VCaP (cell line): ENCODE data around the gene NRAS.

ENCODE experiments used
- H3K27ac ChIP-seq: fragments of 450-650 bp; 2 replicates; pipeline ENCODE4 v1.5.1; 2017
- TF ChIP-seq, protein P1 (sequence below): fragments of 450-650 bp; conservative IDR thresholded peaks from 2 replicates; pipeline ENCODE4 v1.5.1; 2017; ENCODE audit warnings: mild to moderate bottlenecking, moderate library complexity

NRAS gene

GRCh38 chr1:114695430-114696058, 21.0 kb downstream of the NRAS start, which contains the start of gene AMPD1:
TSS of gene AMPD1 (minus strand) at chr1:114695546. CDS start at chr1:114695471, 75 bp downstream.
- no peak within 1 kb of the TSS for H3K27ac ChIP-seq
- TF ChIP-seq, protein P1, sequence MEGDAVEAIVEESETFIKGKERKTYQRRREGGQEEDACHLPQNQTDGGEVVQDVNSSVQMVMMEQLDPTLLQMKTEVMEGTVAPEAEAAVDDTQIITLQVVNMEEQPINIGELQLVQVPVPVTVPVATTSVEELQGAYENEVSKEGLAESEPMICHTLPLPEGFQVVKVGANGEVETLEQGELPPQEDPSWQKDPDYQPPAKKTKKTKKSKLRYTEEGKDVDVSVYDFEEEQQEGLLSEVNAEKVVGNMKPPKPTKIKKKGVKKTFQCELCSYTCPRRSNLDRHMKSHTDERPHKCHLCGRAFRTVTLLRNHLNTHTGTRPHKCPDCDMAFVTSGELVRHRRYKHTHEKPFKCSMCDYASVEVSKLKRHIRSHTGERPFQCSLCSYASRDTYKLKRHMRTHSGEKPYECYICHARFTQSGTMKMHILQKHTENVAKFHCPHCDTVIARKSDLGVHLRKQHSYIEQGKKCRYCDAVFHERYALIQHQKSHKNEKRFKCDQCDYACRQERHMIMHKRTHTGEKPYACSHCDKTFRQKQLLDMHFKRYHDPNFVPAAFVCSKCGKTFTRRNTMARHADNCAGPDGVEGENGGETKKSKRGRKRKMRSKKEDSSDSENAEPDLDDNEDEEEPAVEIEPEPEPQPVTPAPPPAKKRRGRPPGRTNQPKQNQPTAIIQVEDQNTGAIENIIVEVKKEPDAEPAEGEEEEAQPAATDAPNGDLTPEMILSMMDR = no peak

DNA sequence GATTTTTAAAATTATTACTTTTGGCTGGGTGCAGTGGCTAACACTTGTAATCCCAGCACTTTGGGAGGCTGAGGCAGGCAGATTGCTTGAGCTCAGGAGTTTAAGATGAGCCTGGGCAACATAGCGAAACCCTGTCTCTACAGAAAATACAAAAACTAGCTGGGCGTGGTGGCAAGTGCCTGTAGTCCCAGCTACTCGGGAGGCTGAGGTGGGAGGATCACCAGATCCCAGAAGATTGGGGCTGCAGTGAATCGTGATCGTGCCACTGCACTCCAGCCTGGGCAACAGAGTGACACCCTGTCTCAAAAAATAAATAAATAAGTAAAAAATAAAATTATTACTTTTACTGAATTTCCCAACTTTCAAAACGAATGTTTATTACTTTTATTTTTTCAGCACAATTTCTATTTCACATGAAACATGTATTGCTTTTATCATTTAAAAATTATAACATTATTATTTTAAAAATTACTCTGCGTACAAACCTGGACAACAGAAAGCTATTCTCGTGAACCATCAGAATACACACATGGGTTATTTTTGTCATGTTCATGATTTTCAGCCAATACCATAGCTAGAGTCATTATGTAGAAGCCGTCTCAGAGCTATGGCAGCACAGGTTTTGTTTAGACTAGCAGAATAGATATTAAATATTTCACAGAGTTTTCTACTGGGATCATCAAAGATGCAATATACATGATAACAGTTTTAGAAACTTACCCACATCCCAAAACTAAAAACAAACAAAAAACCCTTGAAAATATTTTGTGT, 21.8 kb downstream of the NRAS start:
- TF ChIP-seq, protein P1 = no peak
- H3K27ac ChIP-seq = no peak overlapping the region

DNA sequence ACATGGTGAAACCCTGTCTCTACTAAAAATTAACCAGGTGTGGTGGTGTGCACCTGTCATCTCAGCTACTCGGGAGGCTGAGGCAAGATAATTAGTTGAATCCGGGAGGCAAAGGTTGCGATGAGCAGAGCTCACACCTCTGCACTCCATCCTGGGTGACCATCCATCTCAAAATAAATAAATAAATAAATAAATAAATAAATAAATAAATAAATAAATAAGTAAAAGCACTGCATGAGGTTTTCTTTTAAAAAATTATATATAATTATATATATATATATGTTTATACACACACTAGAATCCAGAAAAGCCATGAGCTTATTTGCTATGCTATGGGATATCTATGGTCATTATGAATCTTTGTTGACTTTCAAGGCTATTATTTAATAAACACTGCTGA, 23.6 kb downstream of the NRAS start:
- TF ChIP-seq, protein P1 = no peak
- H3K27ac ChIP-seq = no peak overlapping the region

DNA sequence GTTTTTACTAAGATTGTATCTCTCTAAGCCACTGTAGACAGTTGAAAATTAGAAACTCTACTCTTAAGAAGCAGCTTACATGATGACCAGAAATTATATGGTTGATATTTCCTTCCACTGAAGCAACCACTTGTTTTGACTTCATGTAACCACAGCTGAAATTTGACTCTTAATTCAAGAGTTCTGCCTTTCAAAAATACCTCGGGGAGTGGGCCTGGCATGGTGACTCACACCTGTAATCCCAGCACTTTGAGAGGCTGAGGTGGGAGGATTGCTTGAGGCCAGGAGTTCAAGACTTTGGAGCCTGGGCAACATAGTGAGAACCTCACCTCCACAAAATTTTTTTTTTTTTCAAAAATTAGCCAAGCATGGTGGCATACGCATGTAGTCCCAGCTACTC, 25.5 kb downstream of the NRAS start:
- TF ChIP-seq, protein P1 = no peak
- no peak overlapping the region for H3K27ac ChIP-seq

DNA sequence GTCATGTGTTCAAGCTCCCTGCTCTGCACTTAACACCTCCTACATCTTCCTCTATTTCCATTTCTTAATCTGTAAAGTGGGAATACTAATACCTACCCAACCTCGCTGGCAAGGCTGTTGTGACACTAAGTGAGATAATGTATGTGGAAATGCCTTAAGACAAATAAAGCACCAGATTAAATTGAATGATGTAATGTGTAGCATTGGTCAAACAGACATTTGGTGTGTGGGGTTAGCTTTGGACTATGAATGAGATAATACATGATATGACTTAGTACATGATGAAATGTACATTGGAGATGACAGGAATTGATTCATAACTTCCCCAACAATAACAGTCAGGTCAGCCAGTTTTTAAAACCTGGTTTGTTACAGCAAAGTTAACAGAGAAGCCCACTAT, 26.4 kb downstream of the NRAS start:
- TF ChIP-seq, protein P1 = no peak
- no peak overlapping the region for H3K27ac ChIP-seq

DNA sequence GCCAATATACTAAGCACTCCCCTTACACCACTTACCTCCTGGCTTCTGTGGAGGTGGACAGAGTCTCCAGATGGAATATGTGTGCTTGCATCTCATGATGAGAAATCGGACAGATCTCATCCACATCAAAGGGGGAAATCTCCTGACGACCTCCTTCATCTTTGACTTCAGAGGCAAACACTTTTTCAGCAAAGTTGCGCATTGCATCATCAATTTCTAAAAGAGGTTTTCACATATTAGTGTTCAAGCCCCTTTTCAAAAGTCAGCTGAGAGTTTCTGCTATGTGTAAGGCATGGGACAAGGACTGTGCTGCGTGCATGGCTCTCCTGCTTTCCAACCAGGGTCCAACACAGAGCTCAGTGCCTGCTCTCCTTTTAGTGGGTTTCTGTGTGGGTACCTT, 28.0 kb downstream of the NRAS start:
- H3K27ac ChIP-seq = no peak overlapping the region
- TF ChIP-seq, protein P1 = no peak

DNA sequence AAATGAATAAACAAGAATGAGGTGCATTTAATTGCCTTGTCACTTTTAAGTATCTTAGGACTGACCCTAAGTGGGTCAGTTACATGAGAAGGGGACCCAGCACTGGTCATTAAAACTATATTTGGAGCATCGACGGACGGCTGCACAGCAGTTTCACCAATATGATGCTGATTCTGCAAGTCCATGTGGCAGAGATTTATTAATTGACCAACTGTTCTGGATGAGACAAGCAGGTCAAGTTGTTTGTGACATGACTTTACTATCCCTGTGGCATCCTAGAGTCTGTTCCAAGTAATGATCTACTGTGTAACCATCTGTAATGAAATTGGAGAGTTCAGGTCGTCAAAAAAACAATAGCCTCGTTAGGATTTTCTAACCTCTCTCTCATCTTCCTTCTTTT, 30.7 kb downstream of the NRAS start:
- H3K27ac ChIP-seq = no peak overlapping the region
- TF ChIP-seq, protein P1 = no peak
